ENCODE data around the gene PDZD7.

PDZD7 gene

GRCh38 chr10:101050208-101051069 lies 19.5 kb upstream of the PDZD7 start:
- peak overlapping the region in 2 of 3 experiments; percentile 37 to 47 for H3K4me3 Mint-ChIP-seq
- H3K27ac Mint-ChIP-seq = no peak overlapping the region
- TF ChIP-seq CTCF (IDR thresholded peaks at IDR 0.05; ENCODE audit: unreplicated experiment in 3 of 3) = peak; percentile 77 to 80 (median 78)

GRCh38 chr10:101047961-101048892 lies 17.3 kb upstream of the PDZD7 start:
- Mint-ChIP-seq H3K4me1 (peaks cover 35% of the 10 kb centered on the region), H3K36me3 (ENCODE audit: low read depth) (no peaks in the 10 kb centered on the region), H3K9me3 (no peaks in the 10 kb centered on the region), H3K27me3 (ENCODE audit: low read depth) (peaks cover 78% of the 10 kb centered on the region), H3K4me3 (peak overlapping the region in 2 of 3 experiments; percentile 28 to 61), H3K27ac (no peak overlapping the region)
- TF ChIP-seq CTCF (IDR thresholded peaks at IDR 0.05; ENCODE audit: unreplicated experiment in 3 of 3) = peak in 2 of 3 experiments; percentile 3 to 11

More at GRCh38 chr10:101050208-101051069, 19.5 kb upstream of the PDZD7 start:
- Mint-ChIP-seq H3K27me3 (ENCODE audit: low read depth) (peaks cover 75% of the 10 kb centered on the region), H3K9me3 (no peaks in the 10 kb centered on the region), H3K36me3 (ENCODE audit: low read depth) (no peaks in the 10 kb centered on the region), H3K4me1 (peaks cover 28% of the 10 kb centered on the region)

GRCh38 chr10:101047268-101047667 lies 16.3 kb upstream of the PDZD7 start:
- no peak for TF ChIP-seq CTCF (IDR thresholded peaks at IDR 0.05; ENCODE audit: unreplicated experiment in 3 of 3)
- H3K9me3 Mint-ChIP-seq = no peaks in the 10 kb centered on the region
- no peak overlapping the region for H3K27ac Mint-ChIP-seq
- no peaks in the 10 kb centered on the region for H3K36me3 Mint-ChIP-seq (ENCODE audit: low read depth)
- peaks cover 45% of the 10 kb centered on the region for H3K4me1 Mint-ChIP-seq
- H3K4me3 Mint-ChIP-seq = peak overlapping the region; percentile 7 to 39 (median 29)
- peaks cover 74% of the 10 kb centered on the region for H3K27me3 Mint-ChIP-seq (ENCODE audit: low read depth)

GRCh38 chr10:101046332-101047238 lies 15.7 kb upstream of the PDZD7 start:
- H3K9me3 Mint-ChIP-seq = no peaks in the 10 kb centered on the region
- no peak for TF ChIP-seq CTCF (IDR thresholded peaks at IDR 0.05; ENCODE audit: unreplicated experiment in 3 of 3)
- no peaks in the 10 kb centered on the region for H3K36me3 Mint-ChIP-seq (ENCODE audit: low read depth)
- H3K4me3 Mint-ChIP-seq = peak overlapping the region; percentile 7 to 39 (median 29)
- peaks cover 68% of the 10 kb centered on the region for H3K27me3 Mint-ChIP-seq (ENCODE audit: low read depth)
- no peak overlapping the region for H3K27ac Mint-ChIP-seq
- peaks cover 52% of the 10 kb centered on the region for H3K4me1 Mint-ChIP-seq

- TF ChIP-seq CTCF (IDR thresholded peaks at IDR 0.05; ENCODE audit: unreplicated experiment in 3 of 3) = no peak
- Mint-ChIP-seq H3K27me3 (ENCODE audit: low read depth) (peaks cover 48% of the 10 kb centered on the region), H3K4me1 (peaks cover 53% of the 10 kb centered on the region), H3K27ac (peak overlapping the region in 2 of 3 experiments; percentile 97 to 100), H3K36me3 (ENCODE audit: low read depth) (no peaks in the 10 kb centered on the region), H3K9me3 (no peaks in the 10 kb centered on the region), H3K4me3 (peak overlapping the region in 1 of 3 experiments; percentile 91)
Measured at GRCh38 chr10:101044117-101044516, 13.2 kb upstream of the PDZD7 start.

All from nephron (organoid).